HepG2 (cell line): ENCODE results near the gene GADD45GIP1.

Experiments
- CBX2 ChIP-seq, 2 experiments: fragments of 200-600 bp in 1 of 2; sonication (generic); formaldehyde crosslinking in 1 of 2; IDR thresholded peaks; 2 replicates each; pipeline versions ENCODE4 v1.7.0 to v1.8.1; 2018 to 2022; ENCODE audit warnings: low read depth in 2 of 2, low read length in 1 of 2, mild to moderate bottlenecking in 1 of 2, missing genetic modification reagents in 1 of 2
- MYC ChIP-seq: sonication (generic); formaldehyde crosslinking; IDR thresholded peaks from 2 replicates; pipeline ENCODE4 v1.9.0; 2021; ENCODE audit warnings: missing genetic modification reagents, borderline replicate concordance
- POLR2A ChIP-seq, 2 experiments: IDR thresholded peaks; 2 replicates each; pipeline ENCODE4 v1.6.1; 2011; ENCODE audit warnings: low read depth in 2 of 2, low read length in 2 of 2, mild to moderate bottlenecking in 1 of 2, moderate library complexity in 1 of 2; ENCODE audit not compliant: insufficient read depth in 1 of 2
- SMARCE1 ChIP-seq: fragments of 450-650 bp; IDR thresholded peaks from 2 replicates; pipeline ENCODE4 v1.6.1; 2017; ENCODE audit warnings: borderline replicate concordance
- ZZZ3 ChIP-seq: sonication (generic); formaldehyde crosslinking; IDR thresholded peaks from 2 replicates; pipeline ENCODE4 v1.4.0; 2020; ENCODE audit warnings: missing genetic modification reagents, mild to moderate bottlenecking, borderline replicate concordance
- TF ChIP-seq, protein P1 (sequence below): sonication (generic); formaldehyde crosslinking; IDR thresholded peaks from 2 replicates; pipeline ENCODE4 v1.5.0; 2020; ENCODE audit warnings: mild to moderate bottlenecking, missing genetic modification reagents, moderate library complexity
- TF ChIP-seq, protein P2 (sequence below): sonication (generic); formaldehyde crosslinking; IDR thresholded peaks from 2 replicates; pipeline ENCODE4 v1.8.0; 2022; ENCODE audit warnings: missing genetic modification reagents, mild to moderate bottlenecking, moderate library complexity, borderline replicate concordance
- TF ChIP-seq, protein P3 (sequence below): sonication (generic); formaldehyde crosslinking; IDR thresholded peaks from 2 replicates; pipeline ENCODE4 v1.5.1; 2020; ENCODE audit warnings: mild to moderate bottlenecking, missing genetic modification reagents, moderate library complexity

DNA sequence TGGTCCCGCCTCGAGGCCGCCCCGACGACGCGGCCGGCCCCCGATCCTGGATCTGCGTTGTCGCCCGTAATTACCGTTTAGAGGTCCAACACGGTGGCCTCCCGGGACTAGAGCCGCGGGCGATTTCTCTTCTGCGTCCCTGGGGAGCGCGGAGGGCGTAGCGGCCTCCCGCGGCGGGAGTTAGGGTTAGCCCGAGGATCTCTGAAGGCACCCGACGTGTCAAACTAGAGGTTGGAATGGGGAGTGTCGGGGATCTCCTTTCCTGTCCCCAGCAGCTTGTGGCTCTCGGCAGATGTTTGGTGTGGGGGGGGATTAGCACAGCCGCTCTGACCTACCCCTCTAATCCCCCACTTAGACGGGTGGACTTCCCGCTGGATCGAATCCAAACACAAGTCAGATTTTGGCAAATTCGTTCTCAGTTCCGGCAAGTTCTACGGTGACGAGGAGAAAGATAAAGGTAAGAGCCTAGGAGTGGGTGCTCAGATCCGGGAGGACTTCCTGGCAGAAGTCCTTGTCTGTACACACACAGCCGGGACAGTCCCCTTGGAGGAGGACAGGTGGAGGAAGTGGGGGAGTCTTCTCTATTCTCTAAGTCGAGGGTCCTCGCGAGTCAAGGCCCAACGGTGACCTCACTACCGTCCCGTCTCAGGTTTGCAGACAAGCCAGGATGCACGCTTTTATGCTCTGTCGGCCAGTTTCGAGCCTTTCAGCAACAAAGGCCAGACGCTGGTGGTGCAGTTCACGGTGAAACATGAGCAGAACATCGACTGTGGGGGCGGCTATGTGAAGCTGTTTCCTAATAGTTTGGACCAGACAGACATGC is 18.0 kb downstream of the GADD45GIP1 start:
- TF ChIP-seq MYC = no peak
- TF ChIP-seq POLR2A (IDR thresholded peaks at IDR 0.05; ENCODE audit: insufficient read depth in 1 of 2, low read depth in 2 of 2, low read length in 2 of 2) = 0 out of 4 replicates have a peak, but pooled peaks of 1 of the 2 experiments have one; percentile 33
- TF ChIP-seq, protein P1, sequence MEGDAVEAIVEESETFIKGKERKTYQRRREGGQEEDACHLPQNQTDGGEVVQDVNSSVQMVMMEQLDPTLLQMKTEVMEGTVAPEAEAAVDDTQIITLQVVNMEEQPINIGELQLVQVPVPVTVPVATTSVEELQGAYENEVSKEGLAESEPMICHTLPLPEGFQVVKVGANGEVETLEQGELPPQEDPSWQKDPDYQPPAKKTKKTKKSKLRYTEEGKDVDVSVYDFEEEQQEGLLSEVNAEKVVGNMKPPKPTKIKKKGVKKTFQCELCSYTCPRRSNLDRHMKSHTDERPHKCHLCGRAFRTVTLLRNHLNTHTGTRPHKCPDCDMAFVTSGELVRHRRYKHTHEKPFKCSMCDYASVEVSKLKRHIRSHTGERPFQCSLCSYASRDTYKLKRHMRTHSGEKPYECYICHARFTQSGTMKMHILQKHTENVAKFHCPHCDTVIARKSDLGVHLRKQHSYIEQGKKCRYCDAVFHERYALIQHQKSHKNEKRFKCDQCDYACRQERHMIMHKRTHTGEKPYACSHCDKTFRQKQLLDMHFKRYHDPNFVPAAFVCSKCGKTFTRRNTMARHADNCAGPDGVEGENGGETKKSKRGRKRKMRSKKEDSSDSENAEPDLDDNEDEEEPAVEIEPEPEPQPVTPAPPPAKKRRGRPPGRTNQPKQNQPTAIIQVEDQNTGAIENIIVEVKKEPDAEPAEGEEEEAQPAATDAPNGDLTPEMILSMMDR (CRISPR knock-in tag) = no peak
- TF ChIP-seq CBX2 (IDR thresholded peaks at IDR 0.05; ENCODE audit: low read depth, low read length) = no peak
- no peak for TF ChIP-seq CBX2 (CRISPR knock-in tag; IDR thresholded peaks at IDR 0.05; ENCODE audit: low read depth)
- no peak for TF ChIP-seq SMARCE1
- TF ChIP-seq, protein P2, sequence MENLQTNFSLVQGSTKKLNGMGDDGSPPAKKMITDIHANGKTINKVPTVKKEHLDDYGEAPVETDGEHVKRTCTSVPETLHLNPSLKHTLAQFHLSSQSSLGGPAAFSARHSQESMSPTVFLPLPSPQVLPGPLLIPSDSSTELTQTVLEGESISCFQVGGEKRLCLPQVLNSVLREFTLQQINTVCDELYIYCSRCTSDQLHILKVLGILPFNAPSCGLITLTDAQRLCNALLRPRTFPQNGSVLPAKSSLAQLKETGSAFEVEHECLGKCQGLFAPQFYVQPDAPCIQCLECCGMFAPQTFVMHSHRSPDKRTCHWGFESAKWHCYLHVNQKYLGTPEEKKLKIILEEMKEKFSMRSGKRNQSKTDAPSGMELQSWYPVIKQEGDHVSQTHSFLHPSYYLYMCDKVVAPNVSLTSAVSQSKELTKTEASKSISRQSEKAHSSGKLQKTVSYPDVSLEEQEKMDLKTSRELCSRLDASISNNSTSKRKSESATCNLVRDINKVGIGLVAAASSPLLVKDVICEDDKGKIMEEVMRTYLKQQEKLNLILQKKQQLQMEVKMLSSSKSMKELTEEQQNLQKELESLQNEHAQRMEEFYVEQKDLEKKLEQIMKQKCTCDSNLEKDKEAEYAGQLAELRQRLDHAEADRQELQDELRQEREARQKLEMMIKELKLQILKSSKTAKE = no peak
- TF ChIP-seq, protein P3, sequence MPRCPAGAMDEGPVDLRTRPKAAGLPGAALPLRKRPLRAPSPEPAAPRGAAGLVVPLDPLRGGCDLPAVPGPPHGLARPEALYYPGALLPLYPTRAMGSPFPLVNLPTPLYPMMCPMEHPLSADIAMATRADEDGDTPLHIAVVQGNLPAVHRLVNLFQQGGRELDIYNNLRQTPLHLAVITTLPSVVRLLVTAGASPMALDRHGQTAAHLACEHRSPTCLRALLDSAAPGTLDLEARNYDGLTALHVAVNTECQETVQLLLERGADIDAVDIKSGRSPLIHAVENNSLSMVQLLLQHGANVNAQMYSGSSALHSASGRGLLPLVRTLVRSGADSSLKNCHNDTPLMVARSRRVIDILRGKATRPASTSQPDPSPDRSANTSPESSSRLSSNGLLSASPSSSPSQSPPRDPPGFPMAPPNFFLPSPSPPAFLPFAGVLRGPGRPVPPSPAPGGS (CRISPR knock-in tag) = 0 out of 2 replicates have a peak, but pooled peaks have one; percentile 30
- no peak for TF ChIP-seq ZZZ3 (CRISPR knock-in tag)
